ENCODE measurements around the gene RNF144B.
"Not testable (repeated sequence)": the region's sequence is repeated elsewhere in the genome, so short reads cannot be mapped to it uniquely, and the experiment has no call there.

Gene RNF144B

DNA sequence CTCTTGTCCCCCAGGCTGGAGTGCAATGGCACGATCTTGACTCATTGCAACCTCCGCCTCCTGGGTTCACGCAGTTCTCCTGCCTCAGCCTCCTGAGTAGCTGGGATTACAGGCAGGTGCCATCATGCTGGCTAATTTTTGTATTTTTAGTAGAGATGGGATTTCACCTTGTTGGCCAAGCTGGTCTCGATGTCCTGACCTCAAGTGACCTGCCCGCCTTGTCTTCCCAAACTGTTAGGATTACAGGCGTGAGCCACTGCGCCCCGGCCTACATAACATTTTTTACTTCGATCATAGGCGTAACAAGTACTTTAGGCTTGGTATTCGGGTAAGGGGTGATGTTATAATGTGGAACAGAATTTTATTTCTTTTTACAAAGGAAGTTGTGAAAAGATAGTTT lies 22.5 kb downstream of the RNF144B start:
- DNase-seq (ENCODE audit: low read depth), result not testable (repeated sequence)

DNA sequence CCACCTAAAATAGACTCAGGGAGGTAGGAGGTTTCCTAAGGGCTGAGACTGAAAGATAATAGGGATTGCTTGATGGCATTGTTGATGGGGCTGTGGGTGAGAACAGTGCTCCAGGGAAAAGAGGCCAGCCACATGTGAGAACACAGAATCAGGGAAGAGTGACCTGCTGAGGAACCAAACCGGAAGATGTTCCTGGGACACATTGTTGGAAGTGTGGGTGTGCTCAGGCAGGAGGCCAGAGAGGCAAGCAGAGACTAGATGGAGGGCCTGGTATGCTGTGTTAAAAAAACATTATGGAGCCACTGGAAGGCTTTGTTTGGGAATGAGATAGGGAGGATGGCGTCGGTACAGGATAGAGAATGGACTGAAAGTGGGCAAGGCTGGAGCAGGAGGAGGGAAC lies 23.3 kb downstream of the RNF144B start:
- DNase-seq (ENCODE audit: low read depth), result no peak

DNA sequence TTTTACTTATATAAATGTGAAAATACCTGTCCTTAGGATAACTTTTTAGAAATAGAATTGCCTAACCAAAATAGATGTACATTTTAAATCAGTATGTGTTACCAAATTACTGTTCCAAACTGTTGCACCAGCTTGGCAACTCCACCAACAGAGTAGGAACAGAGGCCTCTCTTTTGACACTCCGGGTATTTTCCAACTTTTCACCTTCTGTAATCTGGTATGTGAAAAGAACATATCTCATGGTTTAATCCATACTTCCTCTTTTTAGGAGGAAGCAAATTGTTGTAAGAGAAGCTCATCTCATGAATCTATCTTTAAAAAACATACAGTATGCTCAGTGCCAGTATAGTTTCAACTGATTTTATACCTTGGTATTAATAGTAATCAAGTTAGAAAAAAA lies 24.9 kb downstream of the RNF144B start:
- DNase-seq (ENCODE audit: low read depth), result no peak

DNA sequence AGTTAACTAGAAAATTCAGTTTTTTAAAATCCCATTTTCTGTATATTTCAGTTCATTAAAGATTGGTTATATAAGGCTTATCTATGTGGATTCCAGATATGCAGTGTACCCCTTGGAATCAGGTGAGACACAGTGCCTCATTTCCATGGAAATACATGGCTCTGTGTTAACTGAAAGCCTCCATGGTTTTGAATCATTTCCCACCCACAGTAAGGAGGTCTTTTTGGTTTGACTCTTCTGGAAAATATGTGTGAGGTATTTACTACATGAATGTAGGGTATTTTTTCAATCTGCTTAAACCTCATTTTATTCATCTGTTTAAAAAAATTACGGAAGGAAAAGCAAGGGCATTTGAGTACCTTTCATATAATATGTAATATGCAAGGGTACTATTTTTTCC lies 25.5 kb downstream of the RNF144B start:
- DNase-seq (ENCODE audit: low read depth), result no peak

DNA sequence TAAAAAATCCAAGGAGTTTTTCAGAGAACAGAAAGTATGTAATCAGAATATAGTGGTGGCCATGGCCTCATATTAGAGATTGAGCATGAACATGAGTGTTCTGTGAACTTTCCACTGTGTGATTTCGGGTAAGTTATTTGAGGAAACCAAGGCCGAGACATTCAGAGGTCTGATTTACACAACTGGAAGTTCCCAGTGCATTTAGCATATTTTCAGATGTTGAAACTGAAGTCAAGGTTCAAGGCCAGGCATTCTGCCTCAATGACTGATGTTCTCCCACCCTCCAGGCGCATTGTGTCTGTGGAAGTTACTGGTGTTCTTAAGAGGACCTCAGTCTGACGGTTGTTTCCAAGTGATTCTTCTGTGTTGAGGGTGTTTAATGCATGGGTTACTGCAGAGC lies 26.2 kb downstream of the RNF144B start:
- DNase-seq (ENCODE audit: low read depth), result no peak

DNA sequence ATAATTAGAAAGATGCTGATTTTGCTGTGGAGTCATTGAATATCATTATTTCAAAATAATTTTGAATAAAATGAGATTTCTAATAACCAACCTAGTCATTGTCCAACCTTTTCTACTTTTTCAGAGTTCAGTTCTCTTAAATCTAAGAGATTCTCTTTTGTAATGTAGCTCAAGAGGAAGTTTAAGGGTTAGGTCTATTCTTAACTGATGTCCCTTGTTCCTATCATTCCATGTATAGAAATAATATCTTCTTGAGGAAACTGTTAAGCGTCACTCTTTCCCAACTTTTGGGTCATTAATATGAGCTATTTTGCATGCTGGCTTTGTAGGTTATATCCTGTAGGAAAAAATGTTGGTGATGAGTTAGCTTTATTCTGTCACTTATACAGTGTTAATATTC lies 27.0 kb downstream of the RNF144B start:
- no peak for DNase-seq (ENCODE audit: low read depth)

DNA sequence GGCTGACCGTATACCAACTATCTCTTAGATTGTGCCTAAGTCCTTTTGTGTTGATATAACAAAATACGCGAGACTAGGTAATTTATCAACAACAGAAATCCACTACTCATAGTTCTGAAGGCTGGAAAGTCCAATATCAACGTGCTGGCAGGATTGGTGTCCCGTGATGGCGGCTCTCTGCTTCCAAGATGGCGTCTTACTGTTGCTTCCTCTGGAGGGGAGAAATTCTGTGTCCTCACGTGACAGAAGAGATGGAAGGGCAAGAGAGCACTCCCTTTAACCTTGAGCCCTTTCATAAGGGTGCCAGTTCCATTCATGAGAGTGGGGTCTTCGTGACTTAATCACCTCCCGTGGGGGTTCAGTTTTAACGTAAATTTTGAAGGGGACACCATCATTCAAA lies 28.1 kb downstream of the RNF144B start:
- DNase-seq (ENCODE audit: low read depth), result no peak

DNA sequence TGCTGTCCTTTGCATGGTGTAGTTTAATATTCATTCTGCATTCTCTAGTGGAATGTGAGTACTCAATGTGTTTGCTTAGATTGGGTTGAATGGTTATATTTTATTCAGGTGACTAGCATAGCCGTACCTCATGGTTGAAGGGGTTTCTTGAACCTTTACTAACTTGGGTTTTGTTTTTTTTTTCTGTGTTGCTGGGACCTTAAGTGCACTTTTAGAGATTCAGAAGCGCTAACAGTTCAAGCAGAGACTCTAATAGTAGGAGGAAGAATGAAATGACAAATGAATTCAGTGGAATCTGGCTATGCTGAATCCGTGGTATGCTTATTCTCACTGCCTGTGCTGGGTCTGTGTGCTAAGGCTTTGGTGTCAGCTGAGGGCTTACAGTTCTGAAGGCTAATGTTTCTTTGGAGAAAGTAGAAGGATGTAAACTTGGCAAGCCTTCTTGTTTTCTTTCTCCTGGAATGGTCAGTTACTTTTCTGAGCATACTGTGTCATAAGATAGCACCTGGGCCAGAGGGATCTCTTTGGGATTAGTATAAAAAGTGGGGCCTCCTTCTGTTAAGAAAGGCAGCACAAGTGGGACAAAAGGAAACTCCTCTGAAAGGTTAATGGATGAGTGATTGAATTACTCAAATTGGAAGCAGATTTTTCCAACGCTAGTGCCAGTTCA lies 28.7 kb downstream of the RNF144B start:
- no peak for DNase-seq (ENCODE audit: low read depth)

DNA sequence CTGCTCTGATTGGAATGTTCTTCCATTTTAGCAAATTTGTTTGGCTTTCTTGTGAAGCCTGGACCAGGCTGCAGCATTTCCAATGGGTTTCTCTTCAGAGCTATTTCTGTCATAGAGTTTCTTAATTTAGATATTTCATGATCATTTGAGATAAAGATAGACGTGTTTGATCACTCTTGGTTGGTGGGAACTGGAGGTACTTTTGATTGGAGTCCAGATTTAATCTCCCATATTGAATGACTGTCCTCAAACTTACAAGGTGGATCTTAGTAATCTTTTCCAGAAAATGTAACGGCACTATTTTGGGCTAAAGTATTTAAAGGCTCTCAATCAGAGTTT lies 29.2 kb downstream of the RNF144B start:
- DNase-seq (ENCODE audit: low read depth), result no peak

DNA sequence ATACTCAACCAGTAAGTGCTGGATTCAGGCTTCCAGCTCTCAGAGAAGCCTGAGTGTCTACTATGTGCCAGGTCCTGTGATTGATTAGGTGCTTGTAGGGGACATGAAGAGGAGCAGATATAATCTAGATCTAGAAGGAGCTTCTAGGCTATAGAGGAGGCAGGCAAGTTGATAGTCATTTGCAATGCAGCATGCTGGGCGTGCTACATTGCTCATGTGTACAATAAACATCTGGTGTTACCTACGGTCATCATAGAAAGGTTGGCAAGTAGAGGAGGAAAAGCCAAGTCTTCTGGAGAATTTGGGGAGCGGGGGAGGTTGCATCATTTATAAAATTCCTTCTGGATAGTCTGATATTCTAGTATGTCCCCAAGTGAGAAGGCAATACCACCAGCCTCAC lies 33.2 kb downstream of the RNF144B start:
- DNase-seq (ENCODE audit: low read depth), result no peak

DNA sequence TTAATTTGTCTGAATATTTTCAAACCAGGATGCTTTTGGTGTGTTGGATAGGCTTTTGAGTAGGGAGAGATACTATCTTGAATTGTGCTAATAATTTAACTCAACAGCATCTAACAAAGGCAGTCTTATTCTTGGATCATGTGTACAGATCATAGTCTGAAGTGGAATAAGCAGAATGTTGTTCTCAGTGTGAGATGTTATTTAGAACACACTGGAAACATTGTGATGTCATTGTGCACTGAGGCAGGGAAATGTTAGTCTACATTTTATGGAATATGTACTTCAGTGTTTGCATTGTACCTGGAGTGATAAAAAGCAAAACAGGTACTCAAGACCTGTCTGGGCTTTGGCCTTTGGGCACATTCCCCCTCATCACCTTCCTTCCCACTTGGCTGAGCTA lies 35.0 kb downstream of the RNF144B start:
- DNase-seq (ENCODE audit: low read depth), result no peak

DNA sequence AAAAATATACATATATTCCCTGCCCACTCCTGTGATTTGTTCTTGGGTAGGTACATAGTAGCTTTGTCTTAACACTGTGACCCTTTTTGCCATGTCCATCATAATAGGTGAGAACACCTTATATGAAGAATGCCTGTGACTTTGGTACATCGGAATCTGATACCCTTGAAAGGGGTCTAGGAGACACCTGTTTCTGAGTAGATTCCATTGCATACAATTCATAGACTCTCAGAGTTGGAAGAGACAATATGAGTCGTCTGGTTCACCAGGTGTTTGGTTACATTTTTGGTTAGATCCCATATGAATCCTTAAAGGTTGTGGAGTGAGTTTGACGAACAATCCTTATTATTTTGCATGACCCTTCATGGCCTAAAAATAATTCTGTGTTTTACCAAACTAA lies 36.3 kb downstream of the RNF144B start:
- no peak for DNase-seq (ENCODE audit: low read depth)

DNA sequence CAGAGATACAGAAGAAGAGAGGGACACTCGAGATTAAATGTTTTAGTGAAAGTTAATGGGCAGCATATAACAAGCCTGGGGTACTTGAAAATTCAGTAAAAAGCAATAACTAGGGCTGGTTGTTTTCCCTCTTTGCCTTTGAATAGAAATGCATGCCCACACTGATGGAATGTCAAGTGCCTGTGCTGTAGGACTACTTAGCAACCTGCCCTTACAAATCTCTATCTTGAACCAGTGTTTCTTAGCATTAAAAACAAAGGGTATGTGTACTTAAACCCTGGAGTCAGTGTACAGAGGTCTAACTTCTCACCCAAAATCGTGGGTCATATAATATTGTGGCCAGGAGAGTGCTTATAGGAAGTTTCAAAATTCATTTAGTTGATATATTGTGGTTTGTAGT lies 37.1 kb downstream of the RNF144B start:
- no peak for DNase-seq (ENCODE audit: low read depth)

DNA sequence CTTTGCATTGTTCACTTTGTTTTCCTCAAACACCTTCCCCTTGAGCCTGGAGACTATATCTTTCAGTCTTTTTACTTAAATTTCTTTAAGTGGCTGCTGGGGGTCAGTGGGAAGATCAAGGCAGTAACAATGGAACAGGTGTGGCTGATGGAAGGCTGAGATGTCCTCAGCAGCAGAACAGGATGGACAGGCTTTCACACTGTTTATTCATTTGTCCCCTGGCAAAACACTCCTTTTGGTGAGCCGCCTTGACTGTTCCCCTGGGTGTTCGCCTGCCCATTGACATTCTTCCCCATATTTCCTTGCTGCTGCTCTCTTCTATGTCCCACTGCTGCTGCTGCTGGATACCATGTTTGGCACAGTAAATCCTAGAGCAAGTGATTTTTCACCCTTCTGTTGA lies 38.1 kb downstream of the RNF144B start:
- no peak for DNase-seq (ENCODE audit: low read depth)

DNA sequence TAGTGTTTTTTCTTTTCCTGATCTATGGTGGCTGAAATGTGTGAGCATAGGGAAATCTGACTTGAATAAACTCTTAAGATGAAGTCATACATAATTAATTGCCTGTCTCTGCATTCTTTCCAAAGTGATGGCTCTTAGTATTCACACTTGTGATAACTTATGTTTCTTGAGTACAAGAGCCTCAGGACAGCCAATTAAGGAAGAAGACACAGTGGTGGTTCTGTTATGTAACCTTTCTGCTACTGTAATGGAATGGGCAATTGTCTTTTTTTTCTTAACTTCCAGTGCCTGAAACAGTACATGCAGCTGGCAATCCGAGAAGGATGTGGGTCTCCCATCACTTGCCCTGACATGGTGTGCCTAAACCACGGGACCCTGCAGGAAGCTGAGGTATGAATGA lies 40.1 kb downstream of the RNF144B start:
- no peak for DNase-seq (ENCODE audit: low read depth)

DNA sequence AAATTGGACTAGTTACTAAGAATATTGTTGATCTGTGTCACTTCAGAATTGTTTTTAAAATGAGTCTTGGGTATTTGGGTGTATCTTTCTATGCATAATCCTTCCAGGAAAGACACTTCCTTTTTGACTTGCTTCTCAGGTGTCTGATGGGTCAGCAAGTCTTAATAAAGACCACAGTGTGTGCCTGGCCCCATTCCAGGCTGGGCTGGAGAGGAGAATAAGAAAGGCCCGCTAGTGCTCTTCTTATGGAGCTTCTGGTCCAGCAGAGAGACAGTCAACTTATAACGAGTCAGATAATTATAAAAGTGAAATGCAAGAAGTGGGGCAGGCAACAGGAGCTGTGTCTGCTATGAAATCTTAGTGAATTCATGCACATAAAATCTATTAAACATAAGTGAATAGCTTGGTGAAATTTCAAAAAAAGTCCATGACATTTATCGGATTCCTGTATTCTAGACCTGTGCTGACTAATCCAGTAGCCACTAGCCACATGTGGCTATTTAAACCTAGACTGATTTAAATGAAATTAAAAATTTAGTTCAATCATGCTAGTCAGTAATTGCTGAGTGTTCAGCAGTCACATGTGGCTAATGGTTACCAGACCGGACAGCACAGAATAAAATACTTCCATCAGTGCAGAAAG lies 42.6 kb downstream of the RNF144B start:
- DNase-seq (ENCODE audit: low read depth), result no peak

DNA sequence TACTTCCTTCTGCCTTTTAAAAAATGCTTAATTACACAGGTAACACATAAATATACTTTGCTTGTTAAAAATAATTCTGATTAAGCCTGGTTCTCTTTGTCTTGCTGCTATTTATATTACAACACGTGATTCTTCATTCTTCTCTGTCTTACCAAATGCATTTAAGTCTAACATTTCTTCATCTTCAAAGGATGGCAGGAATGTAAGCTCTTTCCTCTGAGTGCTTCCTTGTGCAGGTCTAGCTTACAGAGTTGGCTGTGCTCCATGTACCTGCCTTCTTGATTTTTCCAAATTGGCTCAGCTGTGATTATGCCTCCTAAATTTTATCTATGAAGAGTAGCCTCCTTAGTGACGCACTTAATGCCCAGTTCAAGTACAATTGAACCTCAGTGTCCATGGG lies 44.4 kb downstream of the RNF144B start:
- no peak for DNase-seq (ENCODE audit: low read depth)

DNA sequence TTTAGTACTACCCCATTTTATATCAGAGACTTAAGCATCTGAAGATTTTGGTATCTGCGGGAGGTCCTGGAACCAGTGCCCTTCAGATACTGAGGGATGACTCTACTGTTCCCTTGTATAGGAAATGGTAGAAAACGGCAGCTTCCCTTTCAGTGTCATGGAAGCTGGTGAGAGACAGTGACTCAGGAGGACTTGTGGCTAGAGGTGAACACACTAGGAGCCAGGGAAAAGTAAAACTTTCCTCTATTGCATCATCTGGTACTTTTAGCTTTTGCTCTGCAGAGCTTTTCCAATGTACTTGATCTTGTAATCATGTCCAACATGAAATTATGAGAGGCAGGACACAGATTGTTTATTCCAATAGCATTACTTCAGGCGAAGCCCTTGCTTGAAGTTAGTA lies 45.0 kb downstream of the RNF144B start:
- no peak for DNase-seq (ENCODE audit: low read depth)

DNA sequence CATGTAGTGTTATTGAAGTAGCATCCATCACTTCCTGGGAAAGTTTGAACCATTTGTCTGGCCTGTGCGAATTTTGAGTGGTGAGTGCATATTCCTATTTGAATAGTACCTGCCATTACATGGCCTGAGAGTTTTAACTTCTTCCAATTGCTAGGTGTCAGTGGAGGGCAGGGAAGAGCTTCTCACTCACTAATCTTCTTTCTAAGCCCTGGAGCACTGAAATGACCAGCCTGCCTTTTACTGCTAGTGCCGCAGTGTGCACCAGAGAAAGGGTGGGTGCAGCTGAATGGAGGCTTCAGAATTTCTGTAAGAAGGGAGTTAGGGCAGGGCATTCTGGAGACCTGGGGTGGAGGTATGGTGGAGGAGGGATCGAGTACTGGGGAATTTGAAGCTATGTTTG lies 45.5 kb downstream of the RNF144B start:
- DNase-seq (ENCODE audit: low read depth), result no peak

DNA sequence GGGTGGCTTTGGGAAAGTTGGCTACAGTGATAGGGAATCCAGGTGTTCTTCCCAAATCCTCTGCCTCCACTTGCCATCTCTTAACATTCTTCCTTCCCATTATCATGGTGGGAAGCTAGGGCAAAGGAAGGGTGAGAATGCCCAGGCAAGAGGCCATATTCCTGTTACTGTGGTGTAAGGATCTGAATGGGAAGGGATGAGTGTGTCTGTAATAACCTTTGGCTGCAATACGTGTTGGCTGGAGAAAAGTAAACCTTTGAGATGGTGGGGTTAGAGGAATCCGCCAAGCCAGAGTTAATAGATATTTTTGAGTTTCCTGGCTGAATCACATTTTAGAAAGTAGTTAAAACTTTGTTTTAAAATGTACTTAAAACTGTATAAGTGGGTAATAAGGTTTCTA lies 45.9 kb downstream of the RNF144B start:
- no peak for DNase-seq (ENCODE audit: low read depth)

DNA sequence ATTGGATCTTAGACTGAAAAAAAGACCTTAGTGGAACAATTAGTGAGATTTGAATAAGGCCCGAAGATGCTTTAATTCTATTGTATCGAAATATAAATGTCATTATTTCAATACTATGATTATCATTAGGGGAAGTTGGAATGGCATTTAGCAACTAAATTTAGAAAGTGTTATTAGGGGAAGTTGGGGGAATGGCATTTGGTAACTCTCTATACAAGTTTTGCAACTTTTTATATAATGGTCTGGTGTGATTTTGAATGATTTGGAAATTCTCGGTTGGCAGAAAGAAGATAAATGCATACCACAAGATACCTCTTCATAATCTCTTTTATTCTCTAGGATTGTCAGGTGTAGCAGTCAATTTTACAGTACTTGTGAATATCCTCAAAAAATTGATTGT lies 49.2 kb downstream of the RNF144B start:
- DNase-seq (ENCODE audit: low read depth), result no peak

DNA sequence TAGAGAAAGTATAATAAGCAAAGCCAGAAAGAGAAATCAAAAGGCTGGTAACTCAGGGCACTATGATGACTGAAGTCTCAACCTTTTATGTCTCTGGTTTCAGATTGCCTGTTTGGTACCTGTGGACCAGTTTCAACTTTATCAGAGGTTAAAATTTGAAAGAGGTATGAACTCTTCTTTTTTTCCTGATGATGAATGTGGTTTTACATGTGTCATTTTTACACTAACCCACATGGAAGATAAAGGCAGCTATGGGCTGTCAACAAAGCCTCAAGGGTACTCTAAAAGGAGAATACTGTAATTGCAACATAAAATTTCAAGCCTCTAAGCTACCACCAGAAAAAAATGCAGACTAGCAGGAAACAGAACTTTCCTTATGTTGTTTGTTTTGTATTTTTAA lies 52.4 kb downstream of the RNF144B start:
- DNase-seq (ENCODE audit: low read depth), result no peak

DNA sequence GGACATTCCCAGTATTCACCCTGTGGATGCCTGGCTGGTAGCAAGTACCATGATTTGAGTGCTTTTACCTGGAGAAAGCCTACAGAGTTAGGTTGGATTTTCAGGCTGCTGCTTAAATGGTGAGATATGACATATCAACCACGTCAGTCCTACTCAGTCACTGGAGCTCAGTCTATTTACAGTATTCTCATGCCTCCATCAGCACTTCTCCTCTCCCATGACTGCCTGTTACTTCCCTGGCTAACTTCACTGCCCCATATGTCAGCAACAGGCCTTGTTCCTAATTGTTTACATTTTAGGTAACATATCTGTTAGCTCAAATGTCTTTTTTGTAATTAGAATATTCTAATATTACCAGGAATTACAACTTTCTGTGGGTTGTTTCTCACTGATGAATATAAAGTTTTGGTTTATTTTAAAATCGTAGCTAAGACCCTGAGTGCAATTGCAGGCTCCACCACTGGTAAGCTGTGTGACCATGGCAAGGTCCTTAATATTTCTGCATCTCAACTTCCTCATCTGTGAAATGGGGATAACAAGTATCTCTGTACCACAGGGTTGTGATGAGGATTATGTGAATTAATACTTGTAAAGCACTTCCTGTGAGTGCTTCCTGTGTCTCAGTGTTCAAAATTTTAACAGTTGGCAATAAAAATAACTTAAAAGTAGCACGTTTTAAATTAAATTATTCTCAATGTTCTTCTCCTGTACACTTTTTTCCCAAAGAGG lies 54.3 kb downstream of the RNF144B start:
- no peak for DNase-seq (ENCODE audit: low read depth)

DNA sequence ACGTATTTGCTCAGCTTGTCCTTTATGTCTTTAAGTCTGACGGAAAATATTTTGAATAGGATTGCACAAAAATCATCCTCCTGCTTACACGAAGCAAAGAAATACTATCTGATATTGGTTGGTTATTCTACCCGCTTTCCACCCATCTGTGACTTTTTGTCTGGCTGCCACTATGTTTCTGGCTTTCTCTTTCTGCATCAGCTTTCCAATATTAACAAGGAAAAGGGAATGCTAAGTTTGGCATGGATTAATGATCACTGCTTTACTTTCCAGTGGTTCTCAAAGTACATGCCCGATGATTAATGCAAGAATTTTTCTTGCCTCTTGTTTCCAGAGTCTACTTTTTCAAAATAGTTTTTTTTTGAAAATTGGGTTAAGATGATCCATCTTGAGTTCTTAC lies 57.0 kb downstream of the RNF144B start:
- no peak for DNase-seq (ENCODE audit: low read depth)

All from activated gamma-delta T cell treated with anti-CD3 and anti-CD28 coated beads, Interleukin-2, amount 50 U/mL, for 16 hours (primary cell).